Calu3 (cell line): Measurements from ENCODE around the gene SLC8A3. TPM values are rescaled to one million over a fixed set of nuclear protein-coding genes. Genes with fewer than 3 reads are reported as not detected.

Experiments used
- BruUV-seq: library from RNA; stranded (reverse); fragments of 400-500 nt; replicated peaks from 2 replicates; lab custom pipeline; 2021; lab: Mats Ljungman, UMichigan
- CTCF ChIA-PET: fragments of 300-600 bp; sonication (Branson Sonifier 250); formaldehyde crosslinking; loops from one replicate; lab custom pipeline; 2022; ENCODE audit warnings: antibody characterized with exemption; lab: Charles Lee
- DNase-seq: peaks from one replicate; pipeline ENCODE4 v3.0.0; 2022
- H3K27ac Mint-ChIP-seq: one replicate; pipeline ENCODE4 v1.8.0; 2022; ENCODE audit warnings: mixed read lengths; ENCODE audit not compliant: unreplicated experiment
- H3K27me3 Mint-ChIP-seq: one replicate; pipeline ENCODE4 v1.8.0; 2022; ENCODE audit warnings: mixed read lengths; ENCODE audit not compliant: unreplicated experiment
- H3K36me3 Mint-ChIP-seq: one replicate; pipeline ENCODE4 v1.8.0; 2022; ENCODE audit warnings: mild to moderate bottlenecking, moderate library complexity, mixed read lengths; ENCODE audit not compliant: insufficient read depth, unreplicated experiment
- H3K4me1 Mint-ChIP-seq: one replicate; pipeline ENCODE4 v1.8.0; 2022; ENCODE audit warnings: mild to moderate bottlenecking, low read depth, mixed read lengths; ENCODE audit not compliant: unreplicated experiment
- H3K4me3 Mint-ChIP-seq: one replicate; pipeline ENCODE4 v1.8.0; 2022; ENCODE audit warnings: mild to moderate bottlenecking, low read depth, moderate library complexity, mixed read lengths; ENCODE audit not compliant: unreplicated experiment
- H3K9me3 Mint-ChIP-seq: one replicate; pipeline ENCODE4 v1.8.0; 2022; ENCODE audit warnings: low read depth, mixed read lengths; ENCODE audit not compliant: unreplicated experiment
- intact Hi-C: fragments of 100-400 bp; cut with micrococcal nuclease; formaldehyde crosslinking; loops from one replicate; pipeline ENCODE4 v1.10.0; 2022; ENCODE audit not compliant: unreplicated experiment
- total RNA-seq: library from RNA; stranded (reverse); gene quantifications from 2 replicates; pipeline ENCODE4 v1.2.3, GENCODE V29; 2022
- TF ChIP-seq, protein P1 (sequence below): fragments of 200-600 bp; IDR thresholded peaks from one replicate; pipeline ENCODE4 v1.8.0; 2022; ENCODE audit warnings: antibody characterized with exemption; ENCODE audit not compliant: unreplicated experiment

The SLC8A3 gene
- total RNA-seq, 1 experiment from 2014 or later: not detected

DNA sequence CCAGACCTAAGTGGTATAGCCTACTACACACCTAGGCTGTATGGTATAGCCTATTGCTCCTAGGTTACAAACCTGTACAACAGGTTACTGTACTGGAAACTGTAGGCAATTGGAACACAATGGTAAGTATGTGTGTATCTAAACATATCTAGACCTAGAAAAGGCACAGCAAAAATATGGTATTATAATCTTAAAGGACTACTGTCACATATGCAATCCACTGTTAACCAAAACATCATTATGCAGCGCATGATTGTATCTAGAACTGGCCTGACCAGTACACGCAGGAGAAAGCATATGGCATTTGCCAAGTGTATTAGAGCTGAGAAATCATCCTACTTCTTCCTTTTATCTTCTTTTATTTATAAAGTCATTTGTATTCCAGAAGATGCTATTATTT, 75.5 kb downstream of the SLC8A3 start:
- H3K4me1 Mint-ChIP-seq: no peaks in the 10 kb centered on the region
- H3K36me3 Mint-ChIP-seq: no peaks in the 10 kb centered on the region

DNA sequence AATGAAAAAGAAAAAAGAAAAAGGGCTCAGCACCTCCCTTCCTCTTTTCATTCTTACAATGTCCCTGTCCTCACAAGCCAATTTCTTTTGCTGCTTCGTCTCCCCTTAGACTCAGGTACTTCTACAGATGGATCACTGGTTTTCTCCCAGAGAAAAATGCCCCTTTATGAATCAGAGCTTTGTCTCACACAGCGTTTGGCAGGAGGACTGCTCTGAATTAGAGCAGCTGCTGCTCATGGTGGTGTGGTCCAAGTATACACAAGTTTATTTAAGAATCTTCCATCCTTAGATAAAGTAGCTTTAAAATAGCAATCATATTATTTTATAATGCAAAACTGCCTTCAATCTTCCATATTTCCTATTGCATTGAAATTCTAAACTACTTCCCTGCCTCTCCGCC, 80.3 kb downstream of the SLC8A3 start:
- Mint-ChIP-seq H3K36me3 (no peaks in the 10 kb centered on the region), H3K4me1 (no peaks in the 10 kb centered on the region), H3K9me3 (no peaks in the 10 kb centered on the region), H3K4me3 (no peak overlapping the region), H3K27ac (no peak overlapping the region), H3K27me3 (peaks cover 87% of the 10 kb centered on the region)
- CTCF ChIA-PET: no interaction called here
- no peak for DNase-seq
- TF ChIP-seq, protein P1, sequence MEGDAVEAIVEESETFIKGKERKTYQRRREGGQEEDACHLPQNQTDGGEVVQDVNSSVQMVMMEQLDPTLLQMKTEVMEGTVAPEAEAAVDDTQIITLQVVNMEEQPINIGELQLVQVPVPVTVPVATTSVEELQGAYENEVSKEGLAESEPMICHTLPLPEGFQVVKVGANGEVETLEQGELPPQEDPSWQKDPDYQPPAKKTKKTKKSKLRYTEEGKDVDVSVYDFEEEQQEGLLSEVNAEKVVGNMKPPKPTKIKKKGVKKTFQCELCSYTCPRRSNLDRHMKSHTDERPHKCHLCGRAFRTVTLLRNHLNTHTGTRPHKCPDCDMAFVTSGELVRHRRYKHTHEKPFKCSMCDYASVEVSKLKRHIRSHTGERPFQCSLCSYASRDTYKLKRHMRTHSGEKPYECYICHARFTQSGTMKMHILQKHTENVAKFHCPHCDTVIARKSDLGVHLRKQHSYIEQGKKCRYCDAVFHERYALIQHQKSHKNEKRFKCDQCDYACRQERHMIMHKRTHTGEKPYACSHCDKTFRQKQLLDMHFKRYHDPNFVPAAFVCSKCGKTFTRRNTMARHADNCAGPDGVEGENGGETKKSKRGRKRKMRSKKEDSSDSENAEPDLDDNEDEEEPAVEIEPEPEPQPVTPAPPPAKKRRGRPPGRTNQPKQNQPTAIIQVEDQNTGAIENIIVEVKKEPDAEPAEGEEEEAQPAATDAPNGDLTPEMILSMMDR: no peak
- intact Hi-C loops: no loop called here
- no TSS peak for BruUV-seq

More for the DNA sequence above, 75.5 kb downstream of the SLC8A3 start:
- CTCF ChIA-PET: interaction anchor here (1.2 kb wide), 1 partner anchor 103 kb away, joined by 3 read pairs; no protein-coding TSS in a partner anchor
- DNase-seq: no peak
- Mint-ChIP-seq H3K4me3 (no peak overlapping the region), H3K27ac (no peak overlapping the region), H3K9me3 (no peaks in the 10 kb centered on the region), H3K27me3 (peaks cover 98% of the 10 kb centered on the region)
- intact Hi-C loops: no loop called here
- TF ChIP-seq, protein P1: no peak
- no TSS peak for BruUV-seq

DNA sequence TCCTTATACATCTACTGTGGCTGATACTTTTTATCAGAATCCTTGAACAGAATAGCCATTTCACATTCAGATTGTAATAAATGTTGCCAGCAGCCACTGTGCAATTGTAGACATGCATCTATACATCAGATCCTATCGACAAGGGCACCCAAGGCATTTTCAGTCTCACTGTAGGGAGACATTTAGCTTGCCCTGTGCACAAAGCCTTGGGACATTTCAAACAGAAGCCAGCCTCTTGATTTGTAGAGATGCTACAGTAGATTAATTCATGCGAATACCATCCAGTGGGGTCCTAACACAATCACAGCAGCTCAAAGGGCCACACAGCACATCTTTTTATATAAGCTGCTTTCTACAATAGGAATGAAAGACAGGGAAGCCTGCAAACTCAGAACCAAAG, 81.4 kb downstream of the SLC8A3 start:
- Mint-ChIP-seq H3K27me3 (peaks cover 87% of the 10 kb centered on the region), H3K4me3 (no peak overlapping the region), H3K4me1 (no peaks in the 10 kb centered on the region), H3K36me3 (no peaks in the 10 kb centered on the region), H3K27ac (no peak overlapping the region), H3K9me3 (no peaks in the 10 kb centered on the region)
- no peak for DNase-seq
- intact Hi-C loops: no loop called here
- CTCF ChIA-PET: no interaction called here
- BruUV-seq: no TSS peak
- TF ChIP-seq, protein P1: no peak

DNA sequence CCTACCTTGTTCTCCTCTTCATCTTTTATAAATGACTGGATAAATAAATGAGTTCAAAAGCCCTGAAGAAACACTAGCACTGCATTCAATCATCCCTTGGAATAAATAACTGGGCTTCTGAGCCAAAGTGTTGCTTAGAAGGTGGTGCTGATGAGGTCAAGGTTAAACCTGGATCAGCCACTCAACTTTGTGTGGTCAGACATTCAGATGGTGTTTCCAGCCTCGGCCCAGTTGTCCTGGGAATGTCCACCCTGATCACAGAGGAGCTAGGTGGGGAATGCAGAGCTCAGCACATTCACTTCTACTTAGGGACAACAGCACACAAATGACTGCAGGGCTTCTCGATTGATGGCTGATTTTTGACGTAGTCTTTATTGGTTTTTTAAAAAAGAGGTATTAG, 88.7 kb downstream of the SLC8A3 start:
- no TSS peak for BruUV-seq
- H3K9me3 Mint-ChIP-seq: no peaks in the 10 kb centered on the region
- CTCF ChIA-PET: no interaction called here
- H3K27me3 Mint-ChIP-seq: peaks cover 91% of the 10 kb centered on the region
- H3K27ac Mint-ChIP-seq: no peak overlapping the region
- no peaks in the 10 kb centered on the region for H3K4me1 Mint-ChIP-seq
- DNase-seq: no peak
- TF ChIP-seq, protein P1: no peak
- intact Hi-C loops: no loop called here
- no peak overlapping the region for H3K4me3 Mint-ChIP-seq
- H3K36me3 Mint-ChIP-seq: no peaks in the 10 kb centered on the region
